ENCODE data around the gene CREB3L4. TPM values are rescaled to one million over a fixed set of nuclear protein-coding genes. Genes with fewer than 3 reads are reported as not detected.
A peak's percentile ranks its signal among the peaks of the same experiment; 100 is the strongest.

Gene CREB3L4
- polyA plus RNA-seq, 2 of the 4 experiments (the other 2 are of a cell fraction), result 10.1 to 14.3 TPM

DNA sequence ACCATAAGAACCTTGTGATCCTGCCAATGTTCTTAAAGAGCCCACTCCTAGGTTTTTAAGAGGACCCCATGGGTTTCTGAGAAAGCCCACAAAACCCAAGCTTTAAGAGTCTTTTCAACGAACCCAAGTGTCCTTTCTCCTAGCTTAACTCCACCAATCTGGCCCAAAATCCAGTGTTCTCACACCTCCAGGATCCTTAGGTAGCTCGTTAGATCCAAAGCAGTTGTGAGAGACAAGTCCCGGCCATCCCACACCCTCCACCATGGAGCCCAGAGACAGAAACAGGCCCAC, 22.9 kb upstream of the CREB3L4 start:
- DNase-seq (ENCODE audit: low read depth in 1 of 2, low spot score in 1 of 2) (no peak), ATAC-seq (no peak), FAIRE-seq (no peak)
- 82% methylated on average over 3 of the region's 3 CpGs for WGBS (ENCODE audit: missing lambda C conversion rate)
- peak overlapping the region; percentile 89 for H3K4me2 ChIP-seq
- TF ChIP-seq CHD2 (IDR thresholded peaks at IDR 0.05; ENCODE audit: low read length, partially characterized antibody) (no peak), ESRRA (IDR thresholded peaks at IDR 0.05; ENCODE audit: borderline replicate concordance, low read length) (no peak), KDM5A (IDR thresholded peaks at IDR 0.05) (no peak), EP300 (IDR thresholded peaks at IDR 0.05) (no peak), CEBPB (IDR thresholded peaks at IDR 0.05) (no peak), ZC3H11A (IDR thresholded peaks at IDR 0.05) (no peak)
- TF ChIP-seq, protein P1, sequence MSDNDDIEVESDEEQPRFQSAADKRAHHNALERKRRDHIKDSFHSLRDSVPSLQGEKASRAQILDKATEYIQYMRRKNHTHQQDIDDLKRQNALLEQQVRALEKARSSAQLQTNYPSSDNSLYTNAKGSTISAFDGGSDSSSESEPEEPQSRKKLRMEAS (IDR thresholded peaks at IDR 0.05), result no peak
- TF ChIP-seq, protein P2, sequence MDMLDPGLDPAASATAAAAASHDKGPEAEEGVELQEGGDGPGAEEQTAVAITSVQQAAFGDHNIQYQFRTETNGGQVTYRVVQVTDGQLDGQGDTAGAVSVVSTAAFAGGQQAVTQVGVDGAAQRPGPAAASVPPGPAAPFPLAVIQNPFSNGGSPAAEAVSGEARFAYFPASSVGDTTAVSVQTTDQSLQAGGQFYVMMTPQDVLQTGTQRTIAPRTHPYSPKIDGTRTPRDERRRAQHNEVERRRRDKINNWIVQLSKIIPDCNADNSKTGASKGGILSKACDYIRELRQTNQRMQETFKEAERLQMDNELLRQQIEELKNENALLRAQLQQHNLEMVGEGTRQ (IDR thresholded peaks at IDR 0.05), result no peak
- peak overlapping the region; percentile 99 for H3K4me3 ChIP-seq
- ChIA-PET CTCF (interaction anchor here (0.9 to 5.8 kb wide), 12 partner anchors 9 to 411 kb away, joined by 3 to 75 read pairs (median 6); partner anchors contain the start of genes CREB3L4, CRTC2, RAB13 and SLC39A1), POLR2A (interaction anchor here (1.1 to 1.8 kb wide), 3 partner anchors 15 to 33 kb away, joined by 3 to 7 read pairs (median 5); partner anchors contain the start of genes GATAD2B and JTB)
- peak overlapping the region; percentile 98 to 99; a peak in 4 of 6 replicates for H3K27ac ChIP-seq
- H3K9me3 ChIP-seq, result no peaks in the 10 kb centered on the region
- H3K4me1 ChIP-seq, result peaks cover 16% of the 10 kb centered on the region

DNA sequence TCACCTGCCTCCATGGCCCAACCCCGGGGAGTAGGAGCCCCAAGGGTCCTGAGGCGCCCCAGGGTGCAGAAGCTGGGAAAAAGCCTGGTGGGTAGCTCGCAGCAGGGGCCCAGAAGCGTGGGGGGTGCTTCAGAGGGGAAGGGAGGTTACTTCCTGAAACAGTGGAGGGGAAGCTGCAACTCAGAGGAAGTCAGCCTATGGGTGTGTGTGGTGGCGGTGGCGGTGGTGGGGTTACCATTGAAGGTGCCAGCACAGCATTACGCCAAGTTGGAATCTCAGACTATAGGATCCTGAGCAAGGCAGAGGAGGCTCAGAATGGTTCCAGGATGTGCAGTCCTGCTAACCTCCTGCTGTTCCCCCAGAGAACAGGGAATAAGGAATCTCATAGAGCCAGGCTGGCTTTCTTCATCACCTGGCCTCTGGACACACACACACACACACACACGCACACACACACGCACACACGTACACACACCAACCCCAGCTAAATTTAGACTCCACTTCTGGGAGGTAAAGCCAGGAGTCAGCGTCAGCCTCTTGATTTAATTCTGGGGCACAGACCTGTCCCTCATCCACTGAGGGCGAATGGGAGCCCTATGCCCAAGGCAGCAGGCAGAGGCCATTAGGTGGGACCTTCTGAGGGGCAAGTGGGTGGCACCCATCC, 22.4 kb upstream of the CREB3L4 start:
- Histone ChIP-seq H3K4me3 (peak overlapping the region; percentile 99), H3K27ac (peak overlapping the region; percentile 98 to 99), H3K4me2 (peak overlapping the region; percentile 89), H3K4me1 (peaks cover 16% of the 10 kb centered on the region), H3K9me3 (no peaks in the 10 kb centered on the region)
- WGBS (ENCODE audit: missing lambda C conversion rate), result 49% methylated on average over 11 of the region's 12 CpGs
- ChIA-PET POLR2A (interaction anchor here (1.0 to 1.9 kb wide), 7 partner anchors 14 to 311 kb away, joined by 3 to 16 read pairs (median 3); partner anchors contain the start of genes CHTOP, CREB3L4, GATAD2B and INTS3), CTCF (interaction anchor here (0.9 to 5.8 kb wide), 26 partner anchors 8 to 412 kb away, joined by 3 to 75 read pairs (median 5); partner anchors contain the start of genes CREB3L4, CRTC2, RAB13 and SLC39A1)
- FAIRE-seq (no peak), ATAC-seq (peak; percentile 36 to 58; a peak in 4 of 6 replicates), DNase-seq (ENCODE audit: low read depth in 1 of 2, low spot score in 1 of 2) (peak in 1 of 2 experiments; percentile 55)
- no peak for TF ChIP-seq RFX5 (IDR thresholded peaks at IDR 0.05)

DNA sequence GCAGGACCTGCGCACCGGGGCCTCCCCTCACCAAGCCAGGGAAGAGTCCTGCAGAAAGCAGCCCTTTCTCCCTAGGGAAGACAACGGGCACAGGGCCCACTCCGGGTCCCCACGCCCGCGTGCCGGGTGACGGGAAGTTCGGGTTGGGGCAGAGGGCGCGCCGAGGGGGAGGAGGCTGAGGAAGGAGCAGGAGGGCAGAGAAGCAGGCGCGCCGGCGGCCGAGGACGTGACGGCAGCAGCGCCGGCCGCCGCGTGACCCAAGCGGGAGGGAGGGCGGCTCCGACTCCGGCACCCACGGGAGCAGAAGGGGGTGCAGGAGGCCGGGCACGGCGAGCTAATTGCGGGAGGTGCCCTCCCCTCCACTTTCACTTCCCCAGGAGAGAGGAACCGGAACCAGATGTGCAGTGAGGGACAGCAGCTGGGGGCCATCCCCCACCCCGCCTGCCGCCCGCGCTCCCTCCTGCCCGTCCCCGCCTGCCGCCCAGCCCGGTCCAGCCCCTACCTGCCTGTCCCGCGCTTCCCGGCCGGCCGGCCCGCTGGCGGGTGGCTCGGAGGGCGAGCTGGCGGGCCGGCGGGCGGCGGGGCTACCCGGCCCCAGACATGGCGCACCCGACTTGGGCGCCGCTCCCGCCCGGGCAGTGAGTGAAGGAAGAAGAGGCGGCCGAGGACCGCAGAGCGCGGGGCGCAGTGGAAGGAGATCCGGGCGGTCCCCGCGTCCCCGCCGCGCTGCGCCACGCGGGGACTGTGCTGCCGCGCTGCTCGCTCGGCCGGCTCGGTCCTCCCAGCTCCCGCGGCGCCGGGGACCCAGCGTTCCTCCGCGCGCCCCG, 21.7 kb upstream of the CREB3L4 start:
- ChIA-PET POLR2A (interaction anchor here (0.5 to 2.0 kb wide), 16 partner anchors 10 to 1376 kb away, joined by 3 to 16 read pairs (median 3); partner anchors contain the start of genes CHTOP, CREB3L4, GATAD2B and INTS3), CTCF (interaction anchor here (0.7 to 5.8 kb wide), 39 partner anchors 8 to 384 kb away, joined by 3 to 75 read pairs (median 4); partner anchors contain the start of genes CREB3L4, CRTC2, JTB and RAB13)
- WGBS (ENCODE audit: missing lambda C conversion rate), result under 1% methylated on average over 42 of the region's 95 CpGs
- peak; percentile 58 to 61 for DNase-seq (ENCODE audit: low read depth in 1 of 2, low spot score in 1 of 2)
- peaks cover 16% of the 10 kb centered on the region for H3K4me1 ChIP-seq
- peak overlapping the region; percentile 99 for H3K4me3 ChIP-seq
- peak overlapping the region; percentile 89 for H3K4me2 ChIP-seq
- FAIRE-seq, result no peak
- H3K27ac ChIP-seq, result peak overlapping the region; percentile 98 to 99
- no peaks in the 10 kb centered on the region for H3K9me3 ChIP-seq
- ATAC-seq, result peak; percentile 69 to 73
- TF ChIP-seq SMC3 (IDR thresholded peaks at IDR 0.05) (no peak), SREBF2 (IDR thresholded peaks at IDR 0.05) (no peak), FOSB (CRISPR knock-in tag; IDR thresholded peaks at IDR 0.05) (no peak), HOXB13 (CRISPR knock-in tag; IDR thresholded peaks at IDR 0.05; ENCODE audit: low read depth) (no peak), JUNB (IDR thresholded peaks at IDR 0.05) (no peak), KDM5A (IDR thresholded peaks at IDR 0.05) (no peak), FOSL2 (IDR thresholded peaks at IDR 0.05) (no peak), FOSL2 (CRISPR knock-in tag; IDR thresholded peaks at IDR 0.05) (no peak), KDM1A (IDR thresholded peaks at IDR 0.05; ENCODE audit: low read depth) (no peak), ZNF302 (CRISPR knock-in tag; IDR thresholded peaks at IDR 0.05) (no peak), JUN (IDR thresholded peaks at IDR 0.05) (peak; percentile 53 to 85; a peak in 3 of 5 replicates)
- TF ChIP-seq, protein P3, sequence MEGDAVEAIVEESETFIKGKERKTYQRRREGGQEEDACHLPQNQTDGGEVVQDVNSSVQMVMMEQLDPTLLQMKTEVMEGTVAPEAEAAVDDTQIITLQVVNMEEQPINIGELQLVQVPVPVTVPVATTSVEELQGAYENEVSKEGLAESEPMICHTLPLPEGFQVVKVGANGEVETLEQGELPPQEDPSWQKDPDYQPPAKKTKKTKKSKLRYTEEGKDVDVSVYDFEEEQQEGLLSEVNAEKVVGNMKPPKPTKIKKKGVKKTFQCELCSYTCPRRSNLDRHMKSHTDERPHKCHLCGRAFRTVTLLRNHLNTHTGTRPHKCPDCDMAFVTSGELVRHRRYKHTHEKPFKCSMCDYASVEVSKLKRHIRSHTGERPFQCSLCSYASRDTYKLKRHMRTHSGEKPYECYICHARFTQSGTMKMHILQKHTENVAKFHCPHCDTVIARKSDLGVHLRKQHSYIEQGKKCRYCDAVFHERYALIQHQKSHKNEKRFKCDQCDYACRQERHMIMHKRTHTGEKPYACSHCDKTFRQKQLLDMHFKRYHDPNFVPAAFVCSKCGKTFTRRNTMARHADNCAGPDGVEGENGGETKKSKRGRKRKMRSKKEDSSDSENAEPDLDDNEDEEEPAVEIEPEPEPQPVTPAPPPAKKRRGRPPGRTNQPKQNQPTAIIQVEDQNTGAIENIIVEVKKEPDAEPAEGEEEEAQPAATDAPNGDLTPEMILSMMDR (IDR thresholded peaks at IDR 0.05), result no peak
- TF ChIP-seq, protein P4, sequence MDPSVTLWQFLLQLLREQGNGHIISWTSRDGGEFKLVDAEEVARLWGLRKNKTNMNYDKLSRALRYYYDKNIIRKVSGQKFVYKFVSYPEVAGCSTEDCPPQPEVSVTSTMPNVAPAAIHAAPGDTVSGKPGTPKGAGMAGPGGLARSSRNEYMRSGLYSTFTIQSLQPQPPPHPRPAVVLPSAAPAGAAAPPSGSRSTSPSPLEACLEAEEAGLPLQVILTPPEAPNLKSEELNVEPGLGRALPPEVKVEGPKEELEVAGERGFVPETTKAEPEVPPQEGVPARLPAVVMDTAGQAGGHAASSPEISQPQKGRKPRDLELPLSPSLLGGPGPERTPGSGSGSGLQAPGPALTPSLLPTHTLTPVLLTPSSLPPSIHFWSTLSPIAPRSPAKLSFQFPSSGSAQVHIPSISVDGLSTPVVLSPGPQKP (IDR thresholded peaks at IDR 0.05; ENCODE audit: low read depth, low read length), result no peak
- TF ChIP-seq, protein P5, sequence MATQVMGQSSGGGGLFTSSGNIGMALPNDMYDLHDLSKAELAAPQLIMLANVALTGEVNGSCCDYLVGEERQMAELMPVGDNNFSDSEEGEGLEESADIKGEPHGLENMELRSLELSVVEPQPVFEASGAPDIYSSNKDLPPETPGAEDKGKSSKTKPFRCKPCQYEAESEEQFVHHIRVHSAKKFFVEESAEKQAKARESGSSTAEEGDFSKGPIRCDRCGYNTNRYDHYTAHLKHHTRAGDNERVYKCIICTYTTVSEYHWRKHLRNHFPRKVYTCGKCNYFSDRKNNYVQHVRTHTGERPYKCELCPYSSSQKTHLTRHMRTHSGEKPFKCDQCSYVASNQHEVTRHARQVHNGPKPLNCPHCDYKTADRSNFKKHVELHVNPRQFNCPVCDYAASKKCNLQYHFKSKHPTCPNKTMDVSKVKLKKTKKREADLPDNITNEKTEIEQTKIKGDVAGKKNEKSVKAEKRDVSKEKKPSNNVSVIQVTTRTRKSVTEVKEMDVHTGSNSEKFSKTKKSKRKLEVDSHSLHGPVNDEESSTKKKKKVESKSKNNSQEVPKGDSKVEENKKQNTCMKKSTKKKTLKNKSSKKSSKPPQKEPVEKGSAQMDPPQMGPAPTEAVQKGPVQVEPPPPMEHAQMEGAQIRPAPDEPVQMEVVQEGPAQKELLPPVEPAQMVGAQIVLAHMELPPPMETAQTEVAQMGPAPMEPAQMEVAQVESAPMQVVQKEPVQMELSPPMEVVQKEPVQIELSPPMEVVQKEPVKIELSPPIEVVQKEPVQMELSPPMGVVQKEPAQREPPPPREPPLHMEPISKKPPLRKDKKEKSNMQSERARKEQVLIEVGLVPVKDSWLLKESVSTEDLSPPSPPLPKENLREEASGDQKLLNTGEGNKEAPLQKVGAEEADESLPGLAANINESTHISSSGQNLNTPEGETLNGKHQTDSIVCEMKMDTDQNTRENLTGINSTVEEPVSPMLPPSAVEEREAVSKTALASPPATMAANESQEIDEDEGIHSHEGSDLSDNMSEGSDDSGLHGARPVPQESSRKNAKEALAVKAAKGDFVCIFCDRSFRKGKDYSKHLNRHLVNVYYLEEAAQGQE (IDR thresholded peaks at IDR 0.05), result 0 out of 2 replicates have a peak, but pooled peaks have one; percentile 9
